MCF 10A (cell line): ENCODE data around the gene PCNP. TPM values are rescaled to one million over a fixed set of nuclear protein-coding genes. Genes with fewer than 3 reads are reported as not detected.
A peak's percentile ranks its signal among the peaks of the same experiment; 100 is the strongest.

ENCODE experiments used
- BruUV-seq: library from RNA; stranded (reverse); fragments of 400-500 nt; replicated peaks from 2 replicates; lab custom pipeline; 2021; lab: Mats Ljungman, UMichigan
- CTCF ChIA-PET: fragments of 300-600 bp; sonication (Branson Sonifier 250); formaldehyde crosslinking; extraction: SDS; loops from one replicate; lab custom pipeline; 2021; ENCODE audit warnings: antibody characterized with exemption, inconsistent platforms; lab: Yijun Ruan, JAX
- POLR2A ChIA-PET: fragments of 300-600, 350-650 bp; sonication (Branson Sonifier 250); formaldehyde crosslinking; extraction: SDS; loops from one replicate; lab custom pipeline; 2020; ENCODE audit warnings: antibody characterized with exemption, inconsistent platforms; lab: Yijun Ruan, JAX
- DNase-seq: peaks from one replicate; pipeline ENCODE4 v3.0.0-alpha.2; 2018; ENCODE audit not compliant: unreplicated experiment
- H3K27ac Mint-ChIP-seq: one replicate; pipeline ENCODE4 v1.8.0; 2022; ENCODE audit warnings: mild to moderate bottlenecking, low read depth, mixed read lengths; ENCODE audit not compliant: unreplicated experiment
- H3K27me3 Mint-ChIP-seq: one replicate; pipeline ENCODE4 v1.8.0; 2022; ENCODE audit warnings: mixed read lengths; ENCODE audit not compliant: insufficient read depth, unreplicated experiment
- H3K36me3 Mint-ChIP-seq: one replicate; pipeline ENCODE4 v1.8.0; 2022; ENCODE audit warnings: mild to moderate bottlenecking, moderate library complexity, mixed read lengths; ENCODE audit not compliant: insufficient read depth, unreplicated experiment
- H3K4me1 Mint-ChIP-seq: one replicate; pipeline ENCODE4 v1.8.0; 2022; ENCODE audit warnings: mixed read lengths; ENCODE audit not compliant: insufficient read depth, unreplicated experiment
- H3K4me3 Mint-ChIP-seq: one replicate; pipeline ENCODE4 v1.8.0; 2022; ENCODE audit warnings: mild to moderate bottlenecking, moderate library complexity, mixed read lengths; ENCODE audit not compliant: unreplicated experiment
- H3K9me3 Mint-ChIP-seq: one replicate; pipeline ENCODE4 v1.8.0; 2022; ENCODE audit warnings: mixed read lengths; ENCODE audit not compliant: unreplicated experiment
- intact Hi-C: fragments of 100-400 bp; cut with micrococcal nuclease; formaldehyde crosslinking; loops from 2 replicates; pipeline ENCODE4 v1.14.1; 2022
- total RNA-seq: library from RNA; stranded (reverse); gene quantifications from 2 replicates; pipeline ENCODE4 v1.2.3, GENCODE V29; 2022
- TF ChIP-seq, protein P1 (sequence below): fragments of 200-600 bp; IDR thresholded peaks from one replicate; pipeline ENCODE4 v1.8.0; 2022; ENCODE audit warnings: antibody characterized with exemption, mild to moderate bottlenecking; ENCODE audit not compliant: unreplicated experiment

The PCNP gene
- total RNA-seq, 1 experiment from 2014 or later = 229 TPM

DNA sequence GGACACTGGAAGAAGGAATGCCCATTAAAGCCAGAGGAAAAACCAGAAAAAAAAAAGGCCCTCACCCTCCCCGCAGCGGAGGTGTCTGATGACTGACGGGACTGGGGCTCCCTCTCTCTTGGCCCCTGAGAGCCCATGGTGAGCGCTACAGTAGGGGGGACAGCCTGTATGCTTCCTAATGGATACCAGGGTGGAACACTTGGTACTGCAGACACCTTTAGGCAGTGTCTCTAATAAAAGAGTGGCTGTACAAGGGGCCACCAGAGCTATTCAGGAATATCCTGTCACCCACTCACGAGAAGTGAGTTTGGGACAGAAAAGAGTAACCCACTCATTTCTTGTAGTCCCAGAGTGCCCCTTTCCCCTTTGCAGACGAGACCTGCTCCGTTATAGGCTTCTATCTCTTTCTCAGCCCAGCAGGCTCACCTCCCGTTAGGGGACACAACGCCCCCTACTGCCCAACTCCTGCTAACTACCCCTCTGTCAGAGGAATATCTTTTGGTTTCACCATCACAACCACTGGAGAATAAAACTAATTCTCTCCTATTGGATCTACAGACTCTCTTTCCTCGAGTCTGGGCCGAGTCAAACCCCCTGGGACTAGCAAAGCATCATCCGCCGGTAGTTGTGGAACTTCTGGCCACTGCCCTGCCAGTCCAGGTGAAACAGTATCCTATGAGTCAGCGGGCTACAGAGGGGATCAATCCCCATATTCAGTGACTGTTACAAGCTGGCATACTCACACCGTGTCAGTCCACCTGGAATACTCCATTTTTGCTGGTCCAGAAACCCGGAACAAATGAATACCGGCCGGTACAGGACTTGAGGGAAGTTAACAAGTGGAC is 62.2 kb downstream of the PCNP start:
- no peak overlapping the region for H3K27ac Mint-ChIP-seq
- peak; percentile 71 for DNase-seq
- BruUV-seq = no TSS peak
- H3K4me3 Mint-ChIP-seq = no peak overlapping the region
- TF ChIP-seq, protein P1, sequence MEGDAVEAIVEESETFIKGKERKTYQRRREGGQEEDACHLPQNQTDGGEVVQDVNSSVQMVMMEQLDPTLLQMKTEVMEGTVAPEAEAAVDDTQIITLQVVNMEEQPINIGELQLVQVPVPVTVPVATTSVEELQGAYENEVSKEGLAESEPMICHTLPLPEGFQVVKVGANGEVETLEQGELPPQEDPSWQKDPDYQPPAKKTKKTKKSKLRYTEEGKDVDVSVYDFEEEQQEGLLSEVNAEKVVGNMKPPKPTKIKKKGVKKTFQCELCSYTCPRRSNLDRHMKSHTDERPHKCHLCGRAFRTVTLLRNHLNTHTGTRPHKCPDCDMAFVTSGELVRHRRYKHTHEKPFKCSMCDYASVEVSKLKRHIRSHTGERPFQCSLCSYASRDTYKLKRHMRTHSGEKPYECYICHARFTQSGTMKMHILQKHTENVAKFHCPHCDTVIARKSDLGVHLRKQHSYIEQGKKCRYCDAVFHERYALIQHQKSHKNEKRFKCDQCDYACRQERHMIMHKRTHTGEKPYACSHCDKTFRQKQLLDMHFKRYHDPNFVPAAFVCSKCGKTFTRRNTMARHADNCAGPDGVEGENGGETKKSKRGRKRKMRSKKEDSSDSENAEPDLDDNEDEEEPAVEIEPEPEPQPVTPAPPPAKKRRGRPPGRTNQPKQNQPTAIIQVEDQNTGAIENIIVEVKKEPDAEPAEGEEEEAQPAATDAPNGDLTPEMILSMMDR = peak; percentile 49
- peaks cover 5% of the 10 kb centered on the region for H3K4me1 Mint-ChIP-seq
- H3K36me3 Mint-ChIP-seq = peaks cover 7% of the 10 kb centered on the region
- no peaks in the 10 kb centered on the region for H3K27me3 Mint-ChIP-seq
- no peaks in the 10 kb centered on the region for H3K9me3 Mint-ChIP-seq
- CTCF ChIA-PET = interaction anchor here (0.7 to 1.3 kb wide), 3 partner anchors 14 to 33 kb away, joined by 3 to 5 read pairs (median 4); no protein-coding TSS in a partner anchor
- intact Hi-C loops = loop anchor here (1.0 to 5.0 kb wide), 2 partner anchors 63 to 409 kb away; no protein-coding TSS in a partner anchor
- POLR2A ChIA-PET = no interaction called here

DNA sequence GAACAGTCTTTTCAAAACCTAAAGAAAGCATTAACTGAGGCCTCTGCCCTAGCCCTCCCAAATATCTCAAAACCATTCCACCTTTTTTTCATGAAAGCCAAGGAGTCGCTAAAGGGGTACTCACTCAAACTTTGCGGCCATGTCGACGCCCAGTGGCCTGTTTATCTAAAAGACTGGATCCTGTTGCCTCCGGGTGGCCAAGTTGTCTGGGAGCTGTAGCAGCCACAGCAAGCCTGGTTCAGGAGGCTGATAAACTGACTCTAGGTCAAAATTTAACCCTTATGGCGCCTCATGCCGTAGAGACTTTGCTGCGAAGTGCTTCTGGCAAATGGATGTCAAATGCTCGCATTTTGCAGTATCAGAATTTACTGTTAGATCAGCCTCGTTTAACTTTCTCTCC is 63.5 kb downstream of the PCNP start:
- Mint-ChIP-seq H3K4me3 (no peak overlapping the region), H3K4me1 (peaks cover 5% of the 10 kb centered on the region), H3K27ac (no peak overlapping the region), H3K9me3 (no peaks in the 10 kb centered on the region), H3K36me3 (peaks cover 7% of the 10 kb centered on the region), H3K27me3 (no peaks in the 10 kb centered on the region)
- DNase-seq = no peak
- BruUV-seq = no TSS peak
- TF ChIP-seq, protein P1 = no peak
- ChIA-PET CTCF (no interaction called here), POLR2A (no interaction called here)
- intact Hi-C loops = loop anchor here (5.0 kb wide), 1 partner anchor 410 kb away; no protein-coding TSS in a partner anchor

DNA sequence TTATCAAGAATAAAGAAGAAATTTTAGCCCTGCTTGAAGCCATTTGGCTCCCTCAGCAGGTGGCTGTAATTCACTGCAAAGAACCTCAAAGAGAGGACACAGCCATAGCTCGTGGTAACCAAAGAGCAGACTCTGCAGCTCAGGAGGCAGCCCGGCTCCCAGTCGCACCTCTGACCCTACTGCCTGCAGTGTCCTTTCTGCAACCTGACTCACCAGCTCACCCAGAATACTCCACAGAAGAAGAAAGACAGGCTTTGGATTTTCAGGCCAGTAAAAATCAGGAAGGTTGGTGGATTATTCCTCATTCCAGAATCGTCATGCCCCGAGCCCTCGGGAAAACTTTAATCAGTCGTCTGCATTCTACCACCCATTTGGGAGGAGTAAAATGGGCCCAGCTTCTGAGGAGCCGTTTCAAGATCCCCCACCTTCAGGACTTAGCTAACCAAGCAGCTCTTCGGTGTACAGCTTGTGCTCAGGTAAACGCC is 64.3 kb downstream of the PCNP start:
- H3K36me3 Mint-ChIP-seq = peaks cover 7% of the 10 kb centered on the region
- H3K27me3 Mint-ChIP-seq = no peaks in the 10 kb centered on the region
- H3K9me3 Mint-ChIP-seq = no peaks in the 10 kb centered on the region
- peaks cover 5% of the 10 kb centered on the region for H3K4me1 Mint-ChIP-seq
- H3K4me3 Mint-ChIP-seq = no peak overlapping the region
- intact Hi-C loops = loop anchor here (5.0 kb wide), 1 partner anchor 411 kb away; no protein-coding TSS in a partner anchor
- TF ChIP-seq, protein P1 = no peak
- ChIA-PET CTCF (no interaction called here), POLR2A (no interaction called here)
- no TSS peak for BruUV-seq
- no peak overlapping the region for H3K27ac Mint-ChIP-seq
- no peak for DNase-seq

DNA sequence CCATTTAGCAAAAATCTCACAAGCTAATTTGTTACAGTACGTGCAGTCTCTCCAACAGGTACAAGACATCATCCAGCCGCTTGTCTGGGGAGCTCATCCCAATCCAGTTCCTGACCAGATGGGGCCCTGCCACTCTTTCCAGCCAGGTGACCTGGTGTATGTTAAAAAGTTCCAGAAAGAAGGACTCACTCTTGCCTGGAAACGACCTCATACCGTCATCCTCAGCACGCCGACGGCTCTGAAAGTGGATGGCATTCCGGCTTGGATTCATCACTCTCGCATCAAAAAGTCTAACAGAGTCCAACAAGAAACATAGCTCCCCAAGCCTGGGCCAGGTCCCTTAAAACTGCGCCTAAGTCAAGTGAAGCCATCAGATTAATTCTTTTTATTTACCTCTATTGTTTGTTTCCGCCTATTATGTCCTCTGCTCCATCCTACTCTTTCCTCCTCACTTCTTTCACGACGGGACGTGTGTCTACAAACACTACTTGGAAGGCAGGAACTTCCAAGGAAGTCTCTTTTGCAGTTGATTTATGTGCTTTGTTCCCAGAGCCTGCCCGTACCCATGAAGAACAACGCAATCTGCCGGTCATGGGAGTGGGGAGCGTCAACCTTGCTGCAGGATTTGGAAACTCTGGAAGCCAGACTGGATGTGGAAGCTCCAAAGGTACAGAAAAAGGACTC is 65.4 kb downstream of the PCNP start:
- H3K27me3 Mint-ChIP-seq = no peaks in the 10 kb centered on the region
- H3K4me1 Mint-ChIP-seq = peaks cover 9% of the 10 kb centered on the region
- TF ChIP-seq, protein P1 = no peak
- ChIA-PET CTCF (no interaction called here), POLR2A (no interaction called here)
- no peak overlapping the region for H3K27ac Mint-ChIP-seq
- BruUV-seq = no TSS peak
- intact Hi-C loops = loop anchor here (5.0 kb wide), 1 partner anchor 412 kb away; no protein-coding TSS in a partner anchor
- H3K4me3 Mint-ChIP-seq = no peak overlapping the region
- H3K36me3 Mint-ChIP-seq = peaks cover 6% of the 10 kb centered on the region
- DNase-seq = no peak
- H3K9me3 Mint-ChIP-seq = no peaks in the 10 kb centered on the region
